Keratinocyte (primary cell): ENCODE data around the gene YEATS4.

Experiments used
- EZH2 ChIP-seq: IDR thresholded peaks from one replicate; pipeline ENCODE4 v1.6.1; 2012; ENCODE audit warnings: inconsistent platforms, mild to moderate bottlenecking, low read length, moderate library complexity
- TF ChIP-seq, protein P1 (sequence below), 3 experiments: IDR thresholded peaks in 1 of 3; conservative IDR thresholded peaks in 1 of 3; optimal IDR thresholded peaks in 1 of 3; 2 replicates in 2 of 3; 3 replicates in 1 of 3; pipeline versions ENCODE3 to v1.5.1; 2011; ENCODE audit warnings: low read length in 3 of 3, mild to moderate bottlenecking in 3 of 3, moderate library complexity in 2 of 3, control low read depth in 1 of 3, inconsistent platforms in 1 of 3; ENCODE audit not compliant: insufficient read depth in 2 of 3; ENCODE audit errors: extremely low read depth in 1 of 3

DNA sequence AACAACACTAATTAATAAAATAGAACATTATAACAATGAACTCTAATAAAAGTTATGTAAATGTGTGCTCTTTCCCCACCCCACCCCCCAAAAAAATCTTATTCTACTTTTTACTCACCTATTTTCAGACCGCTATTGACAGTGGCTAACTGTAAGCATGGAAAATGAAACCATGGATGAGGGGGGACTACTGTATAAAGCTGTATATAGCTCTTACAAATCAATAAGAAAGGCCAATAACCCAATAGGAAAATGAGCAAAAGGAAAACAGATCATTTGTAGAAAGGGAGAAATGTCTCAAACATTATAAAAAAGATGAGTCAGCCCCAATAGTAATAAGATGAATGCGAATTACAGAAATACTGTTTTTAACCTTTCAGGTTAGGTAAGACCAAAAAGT is 27.4 kb downstream of the YEATS4 start:
- TF ChIP-seq, protein P1, sequence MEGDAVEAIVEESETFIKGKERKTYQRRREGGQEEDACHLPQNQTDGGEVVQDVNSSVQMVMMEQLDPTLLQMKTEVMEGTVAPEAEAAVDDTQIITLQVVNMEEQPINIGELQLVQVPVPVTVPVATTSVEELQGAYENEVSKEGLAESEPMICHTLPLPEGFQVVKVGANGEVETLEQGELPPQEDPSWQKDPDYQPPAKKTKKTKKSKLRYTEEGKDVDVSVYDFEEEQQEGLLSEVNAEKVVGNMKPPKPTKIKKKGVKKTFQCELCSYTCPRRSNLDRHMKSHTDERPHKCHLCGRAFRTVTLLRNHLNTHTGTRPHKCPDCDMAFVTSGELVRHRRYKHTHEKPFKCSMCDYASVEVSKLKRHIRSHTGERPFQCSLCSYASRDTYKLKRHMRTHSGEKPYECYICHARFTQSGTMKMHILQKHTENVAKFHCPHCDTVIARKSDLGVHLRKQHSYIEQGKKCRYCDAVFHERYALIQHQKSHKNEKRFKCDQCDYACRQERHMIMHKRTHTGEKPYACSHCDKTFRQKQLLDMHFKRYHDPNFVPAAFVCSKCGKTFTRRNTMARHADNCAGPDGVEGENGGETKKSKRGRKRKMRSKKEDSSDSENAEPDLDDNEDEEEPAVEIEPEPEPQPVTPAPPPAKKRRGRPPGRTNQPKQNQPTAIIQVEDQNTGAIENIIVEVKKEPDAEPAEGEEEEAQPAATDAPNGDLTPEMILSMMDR (optimal IDR thresholded peaks at IDR 0.05 in 1 of 3, IDR thresholded peaks at IDR 0.05 in 1 of 3, conservative IDR thresholded peaks at IDR 0.05 in 1 of 3; ENCODE audit: extremely low read depth in 1 of 3, insufficient read depth in 2 of 3, low read length in 3 of 3), result no peak
- no peak for TF ChIP-seq EZH2
